ENCODE data around the gene NUP98.

Gene NUP98

GRCh38 chr11:3738241-3738640 lies 59.1 kb downstream of the NUP98 start:
- DNase-seq (ENCODE audit: low read depth in 2 of 2, low spot score in 1 of 2), result no peak

- no peak for DNase-seq (ENCODE audit: low read depth in 2 of 2, low spot score in 1 of 2)
Measured at GRCh38 chr11:3737386-3737933, 59.9 kb downstream of the NUP98 start.

- no peak for DNase-seq (ENCODE audit: low read depth in 2 of 2, low spot score in 1 of 2)
Measured at GRCh38 chr11:3736816-3737215, 60.5 kb downstream of the NUP98 start.

- DNase-seq (ENCODE audit: low read depth in 2 of 2, low spot score in 1 of 2), result no peak
Measured at GRCh38 chr11:3735827-3736226, 61.5 kb downstream of the NUP98 start.

GRCh38 chr11:3732671-3733436 lies 64.5 kb downstream of the NUP98 start:
- no peak for DNase-seq (ENCODE audit: low read depth in 2 of 2, low spot score in 1 of 2)

GRCh38 chr11:3723014-3723708 lies 74.2 kb downstream of the NUP98 start:
- DNase-seq (ENCODE audit: low read depth in 2 of 2, low spot score in 1 of 2), result no peak

- no peak for DNase-seq (ENCODE audit: low read depth in 2 of 2, low spot score in 1 of 2)
Measured at GRCh38 chr11:3722100-3722499, 75.3 kb downstream of the NUP98 start.

GRCh38 chr11:3720997-3721396 lies 76.4 kb downstream of the NUP98 start:
- no peak for DNase-seq (ENCODE audit: low read depth in 2 of 2, low spot score in 1 of 2)

GRCh38 chr11:3712274-3712673 lies 85.1 kb downstream of the NUP98 start:
- DNase-seq (ENCODE audit: low read depth in 2 of 2, low spot score in 1 of 2), result no peak

- no peak for DNase-seq (ENCODE audit: low read depth in 2 of 2, low spot score in 1 of 2)
Measured at GRCh38 chr11:3710485-3711259, 86.7 kb downstream of the NUP98 start.

GRCh38 chr11:3709977-3710376 lies 87.4 kb downstream of the NUP98 start:
- DNase-seq (ENCODE audit: low read depth in 2 of 2, low spot score in 1 of 2), result no peak

GRCh38 chr11:3707176-3707575 lies 90.2 kb downstream of the NUP98 start:
- no peak for DNase-seq (ENCODE audit: low read depth in 2 of 2, low spot score in 1 of 2)

GRCh38 chr11:3703383-3703782 lies 94.0 kb downstream of the NUP98 start:
- no peak for DNase-seq (ENCODE audit: low read depth in 2 of 2, low spot score in 1 of 2)

- no peak for DNase-seq (ENCODE audit: low read depth in 2 of 2, low spot score in 1 of 2)
Measured at GRCh38 chr11:3700910-3701309, 96.4 kb downstream of the NUP98 start.

GRCh38 chr11:3700410-3700809 lies 96.9 kb downstream of the NUP98 start:
- DNase-seq (ENCODE audit: low read depth in 2 of 2, low spot score in 1 of 2), result no peak

GRCh38 chr11:3686751-3687150 lies 110.6 kb downstream of the NUP98 start:
- no peak for DNase-seq (ENCODE audit: low read depth in 2 of 2, low spot score in 1 of 2)

- DNase-seq (ENCODE audit: low read depth in 2 of 2, low spot score in 1 of 2), result no peak
Measured at GRCh38 chr11:3685923-3686322, 111.4 kb downstream of the NUP98 start.

- no peak for DNase-seq (ENCODE audit: low read depth in 2 of 2, low spot score in 1 of 2)
Measured at GRCh38 chr11:3684819-3685172, 112.6 kb downstream of the NUP98 start.

- no peak for DNase-seq (ENCODE audit: low read depth in 2 of 2, low spot score in 1 of 2)
Measured at GRCh38 chr11:3684129-3684818, 113.1 kb downstream of the NUP98 start.

GRCh38 chr11:3683039-3683438 lies 114.3 kb downstream of the NUP98 start:
- DNase-seq (ENCODE audit: low read depth in 2 of 2, low spot score in 1 of 2), result no peak

- DNase-seq (ENCODE audit: low read depth in 2 of 2, low spot score in 1 of 2), result no peak
Measured at GRCh38 chr11:3679077-3679476, 118.3 kb downstream of the NUP98 start.
